ENCODE data around the gene ZNF716. TPM values are rescaled to one million over a fixed set of nuclear protein-coding genes. Genes with fewer than 3 reads are reported as not detected.

Gene ZNF716
- total RNA-seq, 1 experiment from 2014 or later = not detected

DNA sequence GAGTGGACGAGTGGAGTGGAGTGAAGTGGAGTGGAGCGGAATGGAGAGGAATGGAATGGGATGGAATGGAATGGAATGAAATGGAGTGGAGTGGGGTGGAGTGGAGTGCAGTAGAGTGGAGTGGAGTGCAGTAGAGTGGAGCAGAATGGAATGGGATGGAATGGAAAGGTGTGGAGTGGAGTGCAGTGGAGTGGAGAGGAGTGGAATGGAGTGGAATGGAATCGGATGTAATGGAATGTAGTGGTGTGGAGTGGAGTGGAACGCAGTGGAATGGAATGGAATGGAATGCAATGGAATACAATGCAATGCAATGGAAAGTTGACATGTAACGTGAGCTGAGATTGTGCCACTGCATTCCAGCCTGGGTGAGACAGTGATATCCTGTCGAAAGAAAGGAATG lies 46.4 kb downstream of the ZNF716 start:
- Mint-ChIP-seq H3K4me3 (ENCODE audit: unreplicated experiment) (no peak overlapping the region), H3K9me3 (ENCODE audit: unreplicated experiment) (peaks cover 14% of the 10 kb centered on the region), H3K36me3 (ENCODE audit: insufficient read depth, unreplicated experiment) (no peaks in the 10 kb centered on the region), H3K27ac (ENCODE audit: unreplicated experiment) (no peak overlapping the region), H3K4me1 (ENCODE audit: low read depth, unreplicated experiment) (no peaks in the 10 kb centered on the region), H3K27me3 (ENCODE audit: insufficient read depth, unreplicated experiment) (no peaks in the 10 kb centered on the region)
- H3K9me3 ChIP-seq = no peaks in the 10 kb centered on the region; the same call in 1 of the 2 replicates
- TF ChIP-seq, protein P1, sequence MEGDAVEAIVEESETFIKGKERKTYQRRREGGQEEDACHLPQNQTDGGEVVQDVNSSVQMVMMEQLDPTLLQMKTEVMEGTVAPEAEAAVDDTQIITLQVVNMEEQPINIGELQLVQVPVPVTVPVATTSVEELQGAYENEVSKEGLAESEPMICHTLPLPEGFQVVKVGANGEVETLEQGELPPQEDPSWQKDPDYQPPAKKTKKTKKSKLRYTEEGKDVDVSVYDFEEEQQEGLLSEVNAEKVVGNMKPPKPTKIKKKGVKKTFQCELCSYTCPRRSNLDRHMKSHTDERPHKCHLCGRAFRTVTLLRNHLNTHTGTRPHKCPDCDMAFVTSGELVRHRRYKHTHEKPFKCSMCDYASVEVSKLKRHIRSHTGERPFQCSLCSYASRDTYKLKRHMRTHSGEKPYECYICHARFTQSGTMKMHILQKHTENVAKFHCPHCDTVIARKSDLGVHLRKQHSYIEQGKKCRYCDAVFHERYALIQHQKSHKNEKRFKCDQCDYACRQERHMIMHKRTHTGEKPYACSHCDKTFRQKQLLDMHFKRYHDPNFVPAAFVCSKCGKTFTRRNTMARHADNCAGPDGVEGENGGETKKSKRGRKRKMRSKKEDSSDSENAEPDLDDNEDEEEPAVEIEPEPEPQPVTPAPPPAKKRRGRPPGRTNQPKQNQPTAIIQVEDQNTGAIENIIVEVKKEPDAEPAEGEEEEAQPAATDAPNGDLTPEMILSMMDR (IDR thresholded peaks at IDR 0.05; ENCODE audit: insufficient read depth in 1 of 2, low read depth in 1 of 2, low read length in 1 of 2, severe bottlenecking in 1 of 2, unreplicated experiment in 1 of 2) = no peak
- H3K27me3 ChIP-seq (replicated peaks; ENCODE audit: control insufficient read depth, insufficient read depth, low read length) = no peaks in the 10 kb centered on the region
- no peak for DNase-seq
- BruUV-seq (replicated peaks) = no TSS peak
- H3K4me1 ChIP-seq = no peaks in the 10 kb centered on the region
- intact Hi-C loops (cut with micrococcal nuclease; ENCODE audit: unreplicated experiment) = no loop called here
- no peak overlapping the region for H3K4me3 ChIP-seq (ENCODE audit: low read depth, low read length)
- ChIA-PET CTCF (no interaction called here), POLR2A (no interaction called here)
- no peaks in the 10 kb centered on the region for H3K36me3 ChIP-seq (ENCODE audit: control insufficient read depth, insufficient read depth, low read length)

DNA sequence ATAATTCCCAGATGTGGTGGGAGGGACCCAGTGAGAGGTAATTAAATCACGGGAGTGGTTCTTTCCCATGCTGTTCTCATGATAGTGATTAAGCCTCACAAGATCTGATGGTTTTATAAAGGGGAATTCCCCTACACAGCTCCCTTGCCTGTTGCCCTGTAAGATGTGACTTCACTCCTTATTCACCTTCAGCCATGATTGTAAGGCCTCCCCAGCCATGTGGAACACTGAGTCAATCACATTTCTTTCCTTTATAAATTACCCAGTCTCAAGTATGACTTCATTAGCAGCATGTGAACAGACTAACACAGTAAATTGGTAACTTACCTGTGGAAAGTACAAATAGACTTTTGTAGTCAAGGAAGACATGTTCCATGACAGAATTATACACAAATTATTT lies 55.2 kb downstream of the ZNF716 start:
- Mint-ChIP-seq H3K27me3 (ENCODE audit: insufficient read depth, unreplicated experiment) (no peaks in the 10 kb centered on the region), H3K36me3 (ENCODE audit: insufficient read depth, unreplicated experiment) (no peaks in the 10 kb centered on the region), H3K4me3 (ENCODE audit: unreplicated experiment) (no peak overlapping the region), H3K27ac (ENCODE audit: unreplicated experiment) (no peak overlapping the region), H3K9me3 (ENCODE audit: unreplicated experiment) (peaks cover 54% of the 10 kb centered on the region), H3K4me1 (ENCODE audit: low read depth, unreplicated experiment) (no peaks in the 10 kb centered on the region)
- Histone ChIP-seq H3K27me3 (replicated peaks; ENCODE audit: control insufficient read depth, insufficient read depth, low read length) (no peaks in the 10 kb centered on the region), H3K4me3 (ENCODE audit: low read depth, low read length) (no peak overlapping the region), H3K4me1 (no peaks in the 10 kb centered on the region), H3K36me3 (ENCODE audit: control insufficient read depth, insufficient read depth, low read length) (no peaks in the 10 kb centered on the region), H3K9me3 (no peaks in the 10 kb centered on the region; the same call in 1 of the 2 replicates)
- POLR2A ChIA-PET = no interaction called here
- TF ChIP-seq, protein P1 (IDR thresholded peaks at IDR 0.05; ENCODE audit: insufficient read depth in 1 of 2, low read depth in 1 of 2, low read length in 1 of 2, severe bottlenecking in 1 of 2, unreplicated experiment in 1 of 2) = no peak
- intact Hi-C loops (cut with micrococcal nuclease; ENCODE audit: unreplicated experiment) = no loop called here
- no peak for DNase-seq
- BruUV-seq (replicated peaks) = no TSS peak
- CTCF ChIA-PET = no interaction called here

Small RNAs within 50 kb of the gene (microRNA-seq; reads per million reads assigned to microRNA genes)
- not detected for gene MIR3147

Data from Caco-2 (cell line).